ENCODE results near the gene MYL11.

DNA sequence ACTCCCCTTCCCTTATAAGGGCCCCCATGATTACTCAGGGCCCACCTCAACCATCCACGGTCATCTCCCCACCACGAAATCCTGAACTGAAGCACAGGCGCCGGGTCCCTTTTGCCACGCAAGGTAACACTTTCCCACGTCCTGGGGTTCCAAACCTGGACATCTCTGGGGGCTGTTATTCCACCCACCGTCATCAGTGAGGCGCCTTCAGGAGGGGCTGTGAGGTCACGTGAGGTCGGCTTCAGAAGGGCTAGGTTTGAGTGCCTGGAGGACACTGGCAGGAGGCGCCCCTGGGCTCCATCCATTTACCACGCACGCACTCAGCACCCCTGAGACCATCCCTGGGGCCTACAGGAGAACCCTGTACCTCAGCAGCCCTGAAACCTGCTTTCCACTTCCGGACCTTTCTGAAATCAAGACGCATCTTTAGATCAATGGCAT lies 23.6 kb upstream of the MYL11 start:
- TF ChIP-seq, protein P1, sequence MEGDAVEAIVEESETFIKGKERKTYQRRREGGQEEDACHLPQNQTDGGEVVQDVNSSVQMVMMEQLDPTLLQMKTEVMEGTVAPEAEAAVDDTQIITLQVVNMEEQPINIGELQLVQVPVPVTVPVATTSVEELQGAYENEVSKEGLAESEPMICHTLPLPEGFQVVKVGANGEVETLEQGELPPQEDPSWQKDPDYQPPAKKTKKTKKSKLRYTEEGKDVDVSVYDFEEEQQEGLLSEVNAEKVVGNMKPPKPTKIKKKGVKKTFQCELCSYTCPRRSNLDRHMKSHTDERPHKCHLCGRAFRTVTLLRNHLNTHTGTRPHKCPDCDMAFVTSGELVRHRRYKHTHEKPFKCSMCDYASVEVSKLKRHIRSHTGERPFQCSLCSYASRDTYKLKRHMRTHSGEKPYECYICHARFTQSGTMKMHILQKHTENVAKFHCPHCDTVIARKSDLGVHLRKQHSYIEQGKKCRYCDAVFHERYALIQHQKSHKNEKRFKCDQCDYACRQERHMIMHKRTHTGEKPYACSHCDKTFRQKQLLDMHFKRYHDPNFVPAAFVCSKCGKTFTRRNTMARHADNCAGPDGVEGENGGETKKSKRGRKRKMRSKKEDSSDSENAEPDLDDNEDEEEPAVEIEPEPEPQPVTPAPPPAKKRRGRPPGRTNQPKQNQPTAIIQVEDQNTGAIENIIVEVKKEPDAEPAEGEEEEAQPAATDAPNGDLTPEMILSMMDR (conservative IDR thresholded peaks at IDR 0.05), result no peak
- no peak for TF ChIP-seq EZH2 (IDR thresholded peaks at IDR 0.05; ENCODE audit: low read depth)
